VCaP (cell line): ENCODE data around the gene RNF5.

Experiments used
- H3K27ac ChIP-seq: fragments of 450-650 bp; 2 replicates; pipeline ENCODE4 v1.5.1; 2017
- TF ChIP-seq, protein P1 (sequence below): fragments of 450-650 bp; conservative IDR thresholded peaks from 2 replicates; pipeline ENCODE4 v1.5.1; 2017; ENCODE audit warnings: mild to moderate bottlenecking, moderate library complexity

RNF5 gene

GRCh38 chr6:32149092-32149755 is 29.0 kb upstream of the RNF5 start:
- TF ChIP-seq, protein P1, sequence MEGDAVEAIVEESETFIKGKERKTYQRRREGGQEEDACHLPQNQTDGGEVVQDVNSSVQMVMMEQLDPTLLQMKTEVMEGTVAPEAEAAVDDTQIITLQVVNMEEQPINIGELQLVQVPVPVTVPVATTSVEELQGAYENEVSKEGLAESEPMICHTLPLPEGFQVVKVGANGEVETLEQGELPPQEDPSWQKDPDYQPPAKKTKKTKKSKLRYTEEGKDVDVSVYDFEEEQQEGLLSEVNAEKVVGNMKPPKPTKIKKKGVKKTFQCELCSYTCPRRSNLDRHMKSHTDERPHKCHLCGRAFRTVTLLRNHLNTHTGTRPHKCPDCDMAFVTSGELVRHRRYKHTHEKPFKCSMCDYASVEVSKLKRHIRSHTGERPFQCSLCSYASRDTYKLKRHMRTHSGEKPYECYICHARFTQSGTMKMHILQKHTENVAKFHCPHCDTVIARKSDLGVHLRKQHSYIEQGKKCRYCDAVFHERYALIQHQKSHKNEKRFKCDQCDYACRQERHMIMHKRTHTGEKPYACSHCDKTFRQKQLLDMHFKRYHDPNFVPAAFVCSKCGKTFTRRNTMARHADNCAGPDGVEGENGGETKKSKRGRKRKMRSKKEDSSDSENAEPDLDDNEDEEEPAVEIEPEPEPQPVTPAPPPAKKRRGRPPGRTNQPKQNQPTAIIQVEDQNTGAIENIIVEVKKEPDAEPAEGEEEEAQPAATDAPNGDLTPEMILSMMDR = no peak
- no peak overlapping the region for H3K27ac ChIP-seq

DNA sequence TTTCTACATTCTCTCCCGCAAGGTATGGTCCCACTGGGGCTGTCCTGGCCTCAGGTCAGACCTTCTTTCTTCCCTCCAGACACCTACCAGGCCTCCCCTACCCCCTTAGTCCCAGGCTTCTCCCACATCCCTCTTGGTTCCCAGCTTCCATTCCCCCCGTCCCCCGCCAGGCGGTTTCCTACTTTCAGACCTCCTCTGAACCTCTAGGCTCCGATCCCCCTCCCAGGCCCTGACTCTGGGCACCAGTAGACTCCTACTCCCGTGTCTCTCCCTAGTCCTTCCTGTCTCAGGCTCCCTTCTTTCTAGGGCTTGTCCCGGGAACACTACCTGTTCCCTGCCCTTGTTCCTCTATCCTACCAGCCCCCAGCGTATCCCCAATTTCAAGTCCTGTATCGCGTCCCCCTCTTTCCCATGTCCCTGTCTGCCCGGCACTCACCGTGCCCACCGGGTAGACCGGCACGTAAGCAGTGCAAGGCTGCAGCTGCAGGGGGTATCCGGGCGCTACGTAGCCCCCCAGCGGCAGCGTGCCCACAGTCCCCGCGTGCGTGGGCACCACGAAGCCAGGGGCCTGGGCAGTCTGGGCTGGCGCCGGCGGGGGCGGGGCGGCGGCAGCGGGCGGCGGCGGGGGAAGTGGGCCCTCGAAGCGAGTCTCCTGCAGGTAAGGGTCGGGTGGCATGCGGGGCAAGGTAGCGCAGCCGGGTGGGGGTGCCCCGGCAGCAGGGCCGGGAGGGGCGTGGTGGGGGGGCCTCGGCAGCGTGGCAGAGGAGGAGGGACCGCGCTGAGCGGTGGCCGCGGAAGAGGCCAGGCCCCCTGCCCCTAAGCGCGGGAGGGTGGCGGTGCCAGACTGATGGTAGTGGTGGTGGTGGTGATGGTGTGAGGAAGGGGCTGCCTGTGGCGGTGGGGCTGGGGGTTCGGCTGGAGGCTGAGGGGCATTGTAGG is 28.0 kb upstream of the RNF5 start:
- H3K27ac ChIP-seq = no peak overlapping the region
- TF ChIP-seq, protein P1 = no peak

DNA sequence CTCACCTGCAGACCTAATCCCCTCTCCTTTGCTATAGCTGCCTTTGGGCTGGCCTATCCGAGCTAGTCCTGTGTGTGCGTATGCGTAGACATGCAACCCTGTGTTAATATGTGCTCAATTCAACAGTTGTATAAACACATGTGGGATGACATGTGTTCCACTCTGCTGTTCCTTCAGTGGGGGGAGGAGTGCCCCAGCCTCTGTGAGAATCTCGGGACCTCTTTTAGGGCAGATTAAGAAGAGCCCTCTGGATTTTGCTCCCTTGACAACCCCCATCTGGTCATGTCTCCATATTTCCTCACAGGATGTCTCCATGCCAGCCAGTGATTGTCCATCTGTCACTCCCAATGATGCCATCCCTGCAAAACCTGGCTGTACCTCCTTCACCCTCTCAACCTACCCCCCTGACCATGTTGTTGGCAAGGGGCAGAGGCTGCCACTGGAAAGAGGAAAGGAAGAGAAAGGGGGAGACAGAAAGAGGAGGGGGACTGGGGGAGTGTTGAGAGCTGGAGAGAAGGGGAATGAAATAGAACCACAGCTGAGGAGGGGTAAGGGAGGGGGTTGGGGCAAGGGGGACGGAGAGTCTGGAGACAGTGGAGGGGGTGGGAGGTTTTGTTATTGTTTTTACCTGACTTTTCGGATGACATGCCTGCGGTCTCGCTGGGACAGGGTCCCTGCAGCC is 26.9 kb upstream of the RNF5 start:
- H3K27ac ChIP-seq = no peak overlapping the region
- TF ChIP-seq, protein P1 = no peak

- TF ChIP-seq, protein P1 = no peak
- no peak within 1 kb of the TSS for H3K27ac ChIP-seq
These were observed 26.1 kb upstream of the RNF5 start, which contains the start of gene PRRT1 for GRCh38 chr6:32151863-32152768. Gene PRRT1, minus strand, starts transcription at chr6:32151939. Its CDS starts 112 bp downstream, at chr6:32151827.

- TF ChIP-seq, protein P1 = no peak
- peak overlapping the region; percentile 89 for H3K27ac ChIP-seq
These were observed 25.2 kb upstream of the RNF5 start for GRCh38 chr6:32152769-32153563.

GRCh38 chr6:32153564-32154513 is 24.4 kb upstream of the RNF5 start, which contains the start of gene PPT2:
Gene PPT2, plus strand, starts transcription at chr6:32154141. Its CDS starts 454 bp downstream, at chr6:32154595.
- TF ChIP-seq, protein P1 = no peak
- peak within 1 kb of the TSS; percentile 89 for H3K27ac ChIP-seq
